ENCODE results near the gene PAGR1.
A peak's percentile ranks its signal among the peaks of the same experiment; 100 is the strongest.
"Not testable (repeated sequence)": the region's sequence is repeated elsewhere in the genome, so short reads cannot be mapped to it uniquely, and the experiment has no call there.

Gene PAGR1

DNA sequence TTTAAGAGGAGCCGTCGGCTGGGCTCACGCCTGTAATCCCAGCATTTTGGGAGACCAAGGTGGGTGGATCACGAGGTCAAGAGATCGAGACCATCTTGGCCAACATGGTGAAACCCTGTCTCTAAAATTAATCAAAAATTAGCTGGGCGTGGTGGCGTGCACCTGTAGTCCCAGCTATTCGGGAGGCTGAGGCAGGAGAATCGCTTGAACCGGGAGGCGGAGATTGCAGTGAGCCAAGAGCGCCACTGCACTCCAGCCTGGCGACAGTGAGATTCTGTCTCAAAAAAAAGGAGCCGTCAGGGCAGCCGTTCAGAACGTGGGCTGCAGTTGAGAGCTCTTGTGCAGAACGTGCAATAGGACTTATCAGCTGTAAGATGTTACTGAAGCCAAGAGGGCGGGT is 22.8 kb upstream of the PAGR1 start:
- DNase-seq = not testable (repeated sequence)

DNA sequence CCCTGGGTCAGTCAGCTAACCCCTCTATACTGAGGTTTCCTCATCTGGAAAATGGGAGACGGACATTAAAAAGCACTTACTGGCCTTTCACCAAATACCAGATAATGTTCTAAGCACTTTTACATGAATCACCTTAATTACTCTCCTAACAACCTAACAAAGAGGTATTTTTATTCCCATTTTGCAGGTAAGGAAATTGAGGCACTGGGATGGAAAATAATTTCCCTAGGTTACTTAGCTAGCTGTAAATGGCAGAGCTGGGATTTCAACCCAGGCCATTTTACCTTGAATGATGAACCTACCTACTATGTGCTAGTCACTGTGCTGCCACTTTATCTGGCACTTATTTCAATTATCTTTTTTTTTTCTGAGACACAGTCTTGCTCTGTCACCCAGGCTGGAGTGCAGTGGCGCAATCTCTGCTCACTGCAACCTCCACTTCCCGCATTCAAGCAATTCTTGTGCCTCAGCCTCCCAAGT is 21.7 kb upstream of the PAGR1 start:
- no peak for DNase-seq

DNA sequence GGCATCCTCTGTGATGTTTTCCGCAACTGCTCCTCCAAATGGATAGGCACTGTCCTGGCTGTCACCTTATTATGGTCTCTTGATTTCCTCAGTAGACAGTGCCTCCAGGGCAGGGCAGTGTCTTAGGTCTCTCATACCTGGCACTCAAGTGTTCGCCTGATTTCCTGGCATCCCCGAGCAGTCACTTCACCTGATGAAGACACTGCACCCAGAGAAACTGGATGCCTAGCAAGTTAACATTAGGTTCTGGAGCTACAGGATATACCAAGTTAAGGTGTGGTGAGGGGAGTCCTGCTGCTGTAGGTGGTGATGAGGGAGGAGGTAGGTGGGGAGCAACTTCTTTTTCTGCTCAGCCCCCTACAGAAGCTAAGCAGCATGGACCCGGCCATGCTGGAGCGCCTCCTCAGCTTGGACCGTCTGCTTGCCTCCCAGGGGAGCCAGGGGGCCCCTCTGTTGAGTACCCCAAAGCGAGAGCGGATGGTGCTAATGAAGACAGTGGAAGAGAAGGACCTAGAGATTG is 13.5 kb upstream of the PAGR1 start:
- DNase-seq = no peak

DNA sequence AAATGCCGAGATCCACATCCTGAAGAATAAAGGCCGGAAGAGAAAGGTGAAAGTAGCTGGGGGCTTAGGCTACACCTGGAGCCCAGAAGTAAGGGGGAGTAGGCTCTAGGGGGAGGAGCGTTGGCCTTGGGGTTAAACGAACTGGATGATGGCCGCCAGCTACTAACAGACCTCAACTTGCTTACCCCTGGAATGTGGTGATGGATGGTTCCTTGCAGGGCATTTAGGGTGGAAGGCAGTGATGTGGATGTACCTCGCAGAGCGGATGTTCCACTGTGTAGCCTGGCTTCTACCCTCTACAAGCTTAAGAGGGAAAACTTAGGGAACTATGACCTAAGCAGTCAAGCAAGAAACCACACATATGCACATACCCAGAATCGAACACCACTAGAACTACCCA is 11.9 kb upstream of the PAGR1 start:
- DNase-seq = no peak

DNA sequence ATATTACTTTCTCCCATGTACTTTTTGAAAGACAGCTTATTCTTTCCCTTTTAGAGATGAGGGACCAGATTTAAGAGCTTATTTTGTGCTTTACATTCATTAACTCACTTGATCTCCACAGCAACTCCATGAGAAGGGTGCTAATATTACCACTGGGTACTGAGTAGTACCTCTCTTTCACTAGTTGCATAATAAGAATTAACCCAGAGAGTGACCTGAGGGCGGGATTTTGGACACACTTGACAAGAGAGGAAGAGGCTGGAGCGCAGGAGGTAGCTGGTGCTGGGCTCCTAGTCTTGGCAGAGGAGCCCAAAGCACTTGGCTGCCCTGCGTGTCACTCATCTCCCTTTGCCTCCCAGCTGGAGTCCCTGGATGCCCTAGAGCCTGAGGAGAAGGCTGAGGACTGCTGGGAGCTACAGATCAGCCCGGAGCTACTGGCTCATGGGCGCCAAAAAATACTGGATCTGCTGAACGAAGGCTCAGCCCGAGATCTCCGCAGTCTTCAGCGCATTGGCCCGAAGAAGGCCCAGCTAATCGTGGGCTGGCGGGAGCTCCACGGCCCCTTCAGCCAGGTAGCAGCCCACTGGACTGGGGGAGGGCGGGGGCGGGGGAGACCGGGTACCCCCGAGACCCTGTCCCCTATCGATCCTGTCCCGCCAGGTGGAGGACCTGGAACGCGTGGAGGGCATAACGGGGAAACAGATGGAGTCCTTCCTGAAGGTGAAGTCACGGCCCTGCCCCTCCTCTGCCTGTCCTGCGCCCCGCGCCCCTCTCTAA is 11.3 kb upstream of the PAGR1 start:
- peak; percentile 78 for DNase-seq

DNA sequence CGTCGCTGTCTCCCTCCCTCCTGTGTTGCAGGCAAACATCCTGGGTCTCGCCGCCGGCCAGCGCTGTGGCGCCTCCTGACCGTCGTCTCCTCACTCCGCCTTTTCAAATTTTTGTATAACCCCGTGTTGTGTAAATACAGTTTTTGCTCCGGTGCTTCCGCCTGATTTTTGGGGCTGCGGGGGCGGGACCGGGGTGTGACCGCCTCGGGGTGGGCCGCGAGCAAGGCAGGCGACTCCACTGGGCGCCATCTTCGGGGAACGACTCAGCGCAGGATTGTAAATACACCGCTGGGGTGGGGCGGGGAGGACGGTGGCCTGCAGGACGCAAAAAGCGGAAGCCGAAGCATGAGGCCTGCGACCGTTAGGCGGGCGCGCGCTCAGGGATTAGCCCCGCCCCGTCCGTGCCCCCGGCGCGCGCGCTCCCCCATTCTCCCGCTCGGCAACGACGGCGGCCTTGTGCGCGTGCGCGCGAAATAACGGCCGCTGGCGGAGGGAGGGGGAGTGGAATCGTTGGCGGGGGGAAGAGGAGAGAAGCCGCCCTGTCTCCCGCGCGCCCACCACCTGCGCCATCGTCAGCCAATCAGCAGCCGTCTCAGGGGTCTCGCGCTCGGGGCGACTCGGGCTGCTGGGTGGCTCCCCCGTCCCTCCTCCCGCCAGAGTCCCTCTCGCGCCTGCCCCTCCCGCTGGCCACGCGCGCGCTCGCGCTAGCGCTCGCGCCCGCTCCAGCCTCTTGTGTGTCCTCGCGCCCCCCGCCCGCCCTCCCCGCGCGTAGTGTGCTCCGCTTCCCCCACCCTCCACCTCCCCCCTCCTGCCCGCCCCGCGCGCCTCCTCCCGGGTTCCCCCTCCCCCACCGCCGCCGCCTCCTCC is 10.5 kb upstream of the PAGR1 start:
- peak; percentile 99 for DNase-seq

DNA sequence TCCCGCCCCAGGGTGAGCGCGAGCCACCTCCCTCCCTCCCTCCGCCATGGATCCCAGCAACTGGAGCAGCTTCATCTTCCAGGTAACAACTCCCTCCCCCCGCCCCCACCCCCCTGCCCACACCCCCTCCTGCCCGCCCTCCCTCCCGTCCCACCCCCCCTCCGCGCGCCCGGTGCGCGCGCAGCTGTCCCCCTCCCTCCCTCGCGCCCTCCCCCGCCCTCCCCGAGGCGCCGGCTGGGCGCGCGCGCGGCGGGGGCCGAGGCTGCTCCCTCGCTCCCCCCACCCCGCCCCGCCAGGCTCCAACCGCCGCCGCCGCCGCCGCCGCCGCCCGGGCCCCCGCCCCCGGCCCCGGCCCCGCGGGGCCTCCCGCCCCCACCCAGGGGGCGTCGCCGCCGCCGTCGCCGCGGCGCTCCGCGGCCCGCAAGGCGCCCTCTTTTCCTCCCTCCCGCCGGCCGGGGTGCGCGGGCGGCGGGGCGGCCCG is 9.8 kb upstream of the PAGR1 start, which contains the start of gene MAZ:
TSS of gene MAZ (plus strand) at position 431 of the 481 bp plus-strand sequence. CDS start 173 bp downstream, outside the sequence.
- DNase-seq = peak; percentile 93

DNA sequence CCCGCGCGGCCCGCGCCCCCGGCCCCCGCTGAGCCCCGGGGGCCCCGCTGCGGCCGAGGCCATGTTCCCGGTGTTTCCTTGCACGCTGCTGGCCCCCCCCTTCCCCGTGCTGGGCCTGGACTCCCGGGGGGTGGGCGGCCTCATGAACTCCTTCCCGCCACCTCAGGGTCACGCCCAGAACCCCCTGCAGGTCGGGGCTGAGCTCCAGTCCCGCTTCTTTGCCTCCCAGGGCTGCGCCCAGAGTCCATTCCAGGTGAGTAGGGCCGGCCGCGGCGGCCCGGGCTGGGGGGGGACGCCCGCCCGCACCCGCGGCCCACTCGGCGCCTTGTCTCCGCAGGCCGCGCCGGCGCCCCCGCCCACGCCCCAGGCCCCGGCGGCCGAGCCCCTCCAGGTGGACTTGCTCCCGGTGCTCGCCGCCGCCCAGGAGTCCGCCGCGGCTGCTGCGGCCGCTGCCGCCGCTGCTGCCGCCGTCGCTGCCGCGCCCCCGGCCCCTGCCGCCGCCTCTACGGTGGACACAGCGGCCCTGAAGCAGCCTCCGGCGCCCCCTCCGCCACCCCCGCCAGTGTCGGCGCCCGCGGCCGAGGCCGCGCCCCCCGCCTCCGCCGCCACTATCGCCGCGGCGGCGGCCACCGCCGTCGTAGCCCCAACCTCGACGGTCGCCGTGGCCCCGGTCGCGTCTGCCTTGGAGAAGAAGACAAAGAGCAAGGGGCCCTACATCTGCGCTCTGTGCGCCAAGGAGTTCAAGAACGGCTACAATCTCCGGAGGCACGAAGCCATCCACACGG is 9.1 kb upstream of the PAGR1 start:
- peak; percentile 80 for DNase-seq

DNA sequence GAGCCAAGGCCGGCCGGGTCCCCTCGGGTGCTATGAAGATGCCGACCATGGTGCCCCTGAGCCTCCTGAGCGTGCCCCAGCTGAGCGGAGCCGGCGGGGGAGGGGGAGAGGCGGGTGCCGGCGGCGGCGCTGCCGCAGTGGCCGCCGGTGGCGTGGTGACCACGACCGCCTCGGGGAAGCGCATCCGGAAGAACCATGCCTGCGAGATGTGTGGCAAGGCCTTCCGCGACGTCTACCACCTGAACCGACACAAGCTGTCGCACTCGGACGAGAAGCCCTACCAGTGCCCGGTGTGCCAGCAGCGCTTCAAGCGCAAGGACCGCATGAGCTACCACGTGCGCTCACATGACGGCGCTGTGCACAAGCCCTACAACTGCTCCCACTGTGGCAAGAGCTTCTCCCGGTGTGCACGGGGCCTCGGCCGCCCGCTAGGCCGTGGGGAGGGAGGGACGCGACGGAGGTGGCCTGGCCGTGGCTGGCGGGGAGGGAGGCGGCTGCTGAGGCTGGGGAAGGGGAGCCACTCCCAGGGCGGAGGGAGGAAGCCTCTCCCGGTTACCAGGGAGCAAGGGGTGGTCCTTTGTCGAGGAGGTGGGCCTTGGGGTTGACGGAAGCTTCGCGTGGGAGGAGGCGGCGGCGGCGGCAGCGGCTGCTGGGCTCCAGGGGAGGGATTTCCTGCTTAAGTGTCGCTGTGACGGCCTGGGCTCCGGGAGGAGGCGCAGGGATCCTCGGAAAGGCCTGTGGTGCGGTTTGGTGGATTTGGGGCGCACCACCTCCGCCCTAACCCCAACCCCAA is 8.3 kb upstream of the PAGR1 start:
- peak; percentile 96 for DNase-seq

DNA sequence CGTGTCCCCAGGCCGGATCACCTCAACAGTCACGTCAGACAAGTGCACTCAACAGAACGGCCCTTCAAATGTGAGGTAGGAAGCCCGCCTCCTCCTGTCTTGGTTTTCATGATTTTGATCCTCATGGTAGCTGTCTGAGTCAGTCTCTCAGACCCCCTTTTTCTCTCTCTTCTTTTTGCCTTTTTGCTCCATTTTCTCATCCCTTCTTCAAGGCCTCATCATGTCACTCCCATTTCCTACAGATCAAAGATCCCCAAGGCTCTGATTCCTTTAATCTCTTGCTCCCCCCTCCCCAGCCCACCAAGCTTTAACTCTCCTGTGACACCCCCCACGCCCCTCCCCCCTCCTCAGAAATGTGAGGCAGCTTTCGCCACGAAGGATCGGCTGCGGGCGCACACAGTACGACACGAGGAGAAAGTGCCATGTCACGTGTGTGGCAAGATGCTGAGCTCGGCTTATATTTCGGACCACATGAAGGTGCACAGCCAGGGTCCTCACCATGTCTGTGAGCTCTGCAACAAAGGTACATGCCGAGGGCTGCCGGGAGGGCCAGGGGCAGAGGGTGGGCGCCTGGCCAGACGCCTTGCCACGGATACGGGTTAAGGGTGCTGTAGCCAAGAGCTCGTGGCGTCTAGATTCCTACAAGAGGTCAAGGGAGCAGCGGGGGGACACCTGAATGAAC is 7.6 kb upstream of the PAGR1 start:
- DNase-seq = peak; percentile 58

DNA sequence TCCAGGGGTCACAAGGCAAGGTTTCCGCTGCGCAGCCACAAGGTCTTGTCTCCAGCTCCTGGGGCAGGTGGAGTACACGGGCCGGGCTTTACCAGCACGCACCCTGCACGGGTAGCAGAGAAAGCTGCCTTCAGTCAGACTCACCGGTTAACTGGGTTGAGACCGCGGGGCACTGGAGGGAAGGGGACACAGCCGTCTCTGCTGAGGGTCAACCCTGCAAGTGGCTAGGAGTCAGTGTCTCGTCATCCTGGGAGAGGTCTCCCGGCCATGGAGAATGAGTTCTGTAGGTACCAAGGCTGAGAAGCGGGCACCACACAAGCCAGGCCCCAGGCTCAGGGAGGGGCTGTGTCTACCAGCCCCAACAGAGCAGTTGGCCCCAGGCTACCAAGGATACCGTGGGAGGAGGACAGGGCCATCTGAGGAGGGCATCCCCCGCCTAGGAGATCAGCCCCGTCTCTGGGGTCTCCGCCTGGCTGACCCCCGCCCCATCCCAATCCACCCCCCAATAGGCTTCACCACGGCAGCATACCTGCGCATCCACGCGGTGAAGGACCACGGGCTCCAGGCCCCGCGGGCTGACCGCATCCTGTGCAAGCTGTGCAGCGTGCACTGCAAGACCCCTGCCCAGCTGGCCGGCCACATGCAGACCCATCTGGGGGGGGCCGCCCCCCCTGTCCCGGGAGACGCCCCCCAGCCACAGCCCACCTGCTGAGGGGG is 6.8 kb upstream of the PAGR1 start:
- no peak for DNase-seq

DNA sequence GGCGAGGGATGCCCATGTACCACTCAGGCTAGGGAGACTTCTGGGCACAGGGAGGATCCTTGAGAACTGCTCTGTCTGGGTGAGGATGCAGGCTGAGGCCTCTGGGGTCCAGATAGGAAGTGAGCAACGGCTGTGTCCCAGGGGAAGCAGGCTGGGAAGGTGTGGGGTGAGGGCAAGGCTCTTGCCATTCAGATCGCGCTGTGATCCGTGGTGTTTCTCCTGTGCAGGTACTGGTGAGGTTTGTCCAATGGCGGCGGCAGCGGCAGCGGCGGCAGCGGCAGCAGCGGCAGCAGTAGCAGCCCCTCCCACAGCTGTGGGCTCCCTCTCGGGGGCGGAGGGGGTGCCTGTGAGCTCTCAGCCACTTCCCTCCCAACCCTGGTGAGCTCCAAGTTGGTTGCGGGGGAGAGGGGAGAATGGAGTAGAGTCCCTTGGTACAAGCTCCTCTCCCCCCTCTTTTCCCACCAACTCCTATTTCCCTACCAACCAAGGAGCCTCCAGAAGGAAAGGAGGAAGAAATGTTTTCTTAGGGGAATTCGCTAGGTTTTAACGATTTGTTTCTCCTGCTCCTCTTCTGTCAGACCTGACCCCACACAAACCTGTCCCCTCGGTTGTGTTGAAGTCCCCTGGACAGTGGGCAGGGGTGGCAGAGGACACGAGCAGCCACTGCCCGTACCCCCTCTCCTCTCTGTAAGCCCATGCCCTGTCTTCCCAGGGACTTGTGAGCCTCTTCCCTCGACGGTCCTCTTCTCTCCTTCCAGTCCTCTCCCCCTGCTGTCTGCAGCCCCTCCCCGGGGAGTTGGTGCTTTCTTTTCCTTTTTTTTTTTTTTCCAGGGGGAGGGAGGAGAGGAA is 5.9 kb upstream of the PAGR1 start:
- DNase-seq = peak; percentile 54

DNA sequence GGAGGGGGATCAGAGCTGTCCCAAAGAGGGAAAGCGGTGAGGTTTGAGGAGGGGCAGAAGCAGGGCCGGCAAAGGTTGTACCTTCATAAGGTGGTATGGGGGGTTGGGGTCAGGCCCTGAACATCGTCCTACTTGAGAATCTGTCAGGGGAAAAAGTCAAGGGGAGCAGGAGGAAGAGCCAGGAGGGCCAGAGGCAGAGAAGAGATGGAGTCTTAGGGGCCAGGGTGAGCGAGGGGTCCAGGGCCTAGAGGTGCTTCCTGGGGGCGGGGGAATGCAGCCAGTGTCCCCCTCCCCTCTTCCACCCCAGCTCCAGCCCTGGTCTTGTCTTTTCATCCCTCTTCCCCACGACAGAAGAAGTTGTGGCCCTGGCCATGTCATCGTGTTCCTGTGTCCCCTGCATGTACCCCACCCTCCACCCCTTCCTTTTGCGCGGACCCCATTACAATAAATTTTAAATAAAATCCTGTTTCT is 5.2 kb upstream of the PAGR1 start:
- no peak for DNase-seq

DNA sequence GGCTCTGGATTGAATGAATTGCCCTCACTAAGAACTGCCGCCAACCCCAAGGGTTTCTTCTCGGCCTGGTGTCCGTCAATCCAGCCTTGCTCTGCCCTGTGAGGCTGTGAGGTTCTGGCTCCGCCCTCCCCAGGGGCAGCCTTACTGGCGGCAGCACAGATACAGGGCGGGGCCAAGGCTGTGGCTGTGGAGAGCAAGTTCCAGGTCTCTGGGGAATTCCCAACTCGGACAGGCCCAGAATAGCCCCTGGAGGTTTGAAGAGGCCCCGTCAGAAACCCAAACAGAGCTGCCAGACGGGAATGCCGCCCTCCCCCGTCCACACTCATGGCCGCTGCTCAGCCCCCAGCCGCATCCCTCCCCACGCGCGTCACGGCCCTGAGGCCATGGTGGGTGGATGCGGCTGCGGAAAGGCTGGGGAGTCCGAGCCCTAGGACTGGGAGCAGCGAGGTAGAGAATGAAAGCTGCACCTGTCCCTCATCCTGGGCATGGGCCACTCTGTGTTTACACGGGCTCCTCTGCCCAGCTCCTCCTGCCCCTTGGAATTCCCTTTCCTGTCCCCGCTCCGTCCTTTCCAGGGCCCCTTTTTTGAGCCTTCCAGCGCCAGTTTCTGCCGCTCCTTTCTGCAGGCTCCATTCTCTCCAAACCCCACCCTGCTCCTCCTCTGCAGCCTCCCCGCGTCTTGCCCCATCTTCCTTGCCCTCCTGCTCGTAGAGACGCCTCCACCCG is 4.6 kb upstream of the PAGR1 start:
- peak; percentile 97 for DNase-seq

DNA sequence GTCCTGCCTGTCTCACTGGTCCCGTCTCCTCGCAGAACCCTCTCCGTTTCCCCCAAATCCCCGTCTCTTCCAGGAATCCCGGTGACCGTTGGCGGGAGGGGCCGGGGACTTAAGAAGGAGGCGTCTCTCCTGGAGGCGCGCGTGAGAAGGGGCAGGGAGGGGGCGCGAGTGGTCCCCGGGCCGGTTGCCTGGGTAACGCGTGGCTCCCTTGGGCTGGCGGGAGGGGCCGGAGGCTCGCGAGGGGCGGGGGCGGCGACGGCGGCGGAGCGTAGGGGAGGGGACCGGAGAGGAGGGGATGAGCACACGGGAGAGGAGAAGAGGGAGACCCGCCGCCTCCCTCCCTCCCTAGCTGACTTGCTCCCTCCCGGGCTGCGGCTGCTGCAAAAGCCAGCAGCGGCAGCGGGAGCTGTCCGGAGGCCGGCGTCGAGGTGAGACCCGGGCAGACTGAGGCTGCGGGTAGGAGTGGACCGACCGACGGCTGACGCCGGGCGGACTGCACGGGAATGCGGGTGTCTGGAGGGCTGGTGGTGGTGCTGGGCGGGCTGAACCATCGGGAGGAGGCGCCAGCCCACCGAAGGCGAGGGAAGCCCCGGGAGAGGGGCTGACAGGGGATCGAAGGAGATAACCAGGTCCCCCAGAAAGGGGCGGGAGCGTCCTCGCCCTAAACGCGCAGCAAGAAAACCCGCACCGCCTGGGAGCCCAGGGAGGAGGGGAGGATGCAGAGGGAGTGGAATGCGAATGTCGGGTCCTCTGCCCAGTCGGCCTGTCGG is 3.9 kb upstream of the PAGR1 start, which contains the start of gene PRRT2:
TSS of gene PRRT2 (plus strand) at position 298 of the 770 bp plus-strand sequence. CDS start 862 bp downstream, outside the sequence.
- peak; percentile 79 for DNase-seq

DNA sequence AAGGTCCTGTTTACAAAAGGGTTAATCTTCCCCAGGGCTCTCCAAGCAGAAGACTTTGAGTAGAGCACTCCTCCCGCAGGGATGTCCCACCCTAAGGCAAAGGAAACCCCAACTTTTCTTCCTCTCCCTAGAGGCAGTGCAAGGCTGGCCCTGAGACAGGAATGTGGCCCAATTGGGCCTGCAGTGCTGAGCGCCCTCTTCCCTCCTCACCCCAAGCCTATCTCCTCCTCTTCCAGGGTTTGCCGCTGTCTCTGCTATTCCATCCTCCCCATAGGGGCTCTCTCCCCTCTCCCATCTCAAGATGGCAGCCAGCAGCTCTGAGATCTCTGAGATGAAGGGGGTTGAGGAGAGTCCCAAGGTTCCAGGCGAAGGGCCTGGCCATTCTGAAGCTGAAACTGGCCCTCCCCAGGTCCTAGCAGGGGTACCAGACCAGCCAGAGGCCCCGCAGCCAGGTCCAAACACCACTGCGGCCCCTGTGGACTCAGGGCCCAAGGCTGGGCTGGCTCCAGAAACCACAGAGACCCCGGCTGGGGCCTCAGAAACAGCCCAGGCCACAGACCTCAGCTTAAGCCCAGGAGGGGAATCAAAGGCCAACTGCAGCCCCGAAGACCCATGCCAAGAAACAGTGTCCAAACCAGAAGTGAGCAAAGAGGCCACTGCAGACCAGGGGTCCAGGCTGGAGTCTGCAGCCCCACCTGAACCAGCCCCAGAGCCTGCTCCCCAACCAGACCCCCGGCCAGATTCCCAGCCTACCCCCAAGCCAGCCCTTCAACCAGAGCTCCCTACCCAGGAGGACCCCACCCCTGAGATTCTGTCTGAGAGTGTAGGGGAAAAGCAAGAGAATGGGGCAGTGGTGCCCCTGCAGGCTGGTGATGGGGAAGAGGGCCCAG is 3.0 kb upstream of the PAGR1 start:
- no peak for DNase-seq
